K562 (cell line): ENCODE data around the gene NOP16. TPM values are rescaled to one million over a fixed set of nuclear protein-coding genes. Genes with fewer than 3 reads are reported as not detected.

Source experiments
- ADNP ChIP-seq: fragments of 200-800 bp; sonication (Bioruptor generic); IDR thresholded peaks from 2 replicates; pipeline ENCODE4 v1.6.1; 2016; ENCODE audit warnings: missing genetic modification characterization, missing compliant biosample characterization
- CREM ChIP-seq: IDR thresholded peaks from 2 replicates; pipeline ENCODE4 v1.6.1; 2014; ENCODE audit warnings: antibody characterized with exemption, low read depth
- MCM7 ChIP-seq, 2 experiments: fragments of 450-650 bp; IDR thresholded peaks; 2 replicates each; pipeline ENCODE4 v1.6.1; 2016 to 2018
- NCOR1 ChIP-seq: fragments of 450-650 bp; IDR thresholded peaks from 2 replicates; pipeline ENCODE4 v1.6.1; 2016; ENCODE audit warnings: mild to moderate bottlenecking, moderate library complexity
- SPI1 ChIP-seq: IDR thresholded peaks from 2 replicates; pipeline ENCODE4 v1.6.1; 2011; ENCODE audit warnings: low read depth, low read length, control low read depth, borderline replicate concordance
- TBL1XR1 ChIP-seq, 2 experiments: IDR thresholded peaks; 2 replicates each; pipeline ENCODE4 v1.6.1; 2012; ENCODE audit warnings: improper control_type of control experiment in 2 of 2, low read length in 2 of 2, mild to moderate bottlenecking in 1 of 2
- TEAD2 ChIP-seq: fragments of 450-650 bp; IDR thresholded peaks from 2 replicates; pipeline ENCODE4 v1.6.1; 2016; ENCODE audit warnings: missing genetic modification characterization, control low read depth, missing compliant biosample characterization
- TGIF2 ChIP-seq: sonication (generic); formaldehyde crosslinking; IDR thresholded peaks from 2 replicates; pipeline ENCODE4 v1.8.1; 2022; ENCODE audit warnings: mild to moderate bottlenecking, missing genetic modification reagents, moderate library complexity
- ZNF124 ChIP-seq: sonication (generic); formaldehyde crosslinking; IDR thresholded peaks from 2 replicates; pipeline ENCODE4 v1.8.1; 2022; ENCODE audit warnings: missing genetic modification reagents
- ZNF133 ChIP-seq: fragments of 250-450 bp; sonication (Bioruptor Pico); IDR thresholded peaks from 2 replicates; pipeline ENCODE4 v1.4.0; 2020; ENCODE audit warnings: mild to moderate bottlenecking
- ZNF146 ChIP-seq: IDR thresholded peaks from one replicate; pipeline ENCODE4 v1.6.1; 2018; ENCODE audit warnings: missing compliant biosample characterization; ENCODE audit not compliant: unreplicated experiment
- ZNF3 ChIP-seq: fragments of 250-450 bp; sonication (Bioruptor Pico); IDR thresholded peaks from 2 replicates; pipeline ENCODE4 v1.5.0; 2021; ENCODE audit warnings: mild to moderate bottlenecking, moderate library complexity
- ZNF584 ChIP-seq: fragments of 200-800 bp; sonication (Bioruptor generic); IDR thresholded peaks from 2 replicates; pipeline ENCODE4 v1.6.1; 2016; ENCODE audit warnings: low read depth, mild to moderate bottlenecking, missing genetic modification characterization, missing compliant biosample characterization
- polyA plus RNA-seq, 8 experiments: library from polyadenylated mRNA; depleted of rRNA in 4 of 8; stranded (reverse) in 5 of 8; unstranded in 3 of 8; fragments of >200 nt; fragmentation: Nextera tagmentation in 2 of 8; fragmentation: Illumina TruSeq in 1 of 8; extraction: Ambion mirVana in 2 of 8; extraction: Trizol in 1 of 8; gene quantifications; 2 replicates each; pipeline versions ENCODE4 v1.2.1 to v1.2.3, GENCODE V29; 2011 to 2014; ENCODE audit warnings: inconsistent platforms in 1 of 8, missing spikeins in 1 of 8
- total RNA-seq, 7 experiments: library from RNA; depleted of rRNA in 6 of 7; stranded (reverse); fragments of >200 nt in 6 of 7; fragmentation: Illumina TruSeq in 2 of 7; extraction: Trizol in 2 of 7; gene quantifications; 2 replicates each; pipeline versions ENCODE4 v1.2.1 to v1.2.3, GENCODE V29; 2011 to 2021; ENCODE audit warnings: low replicate concordance in 1 of 7
- TF ChIP-seq, protein P1 (sequence below): IDR thresholded peaks from 2 replicates; pipeline ENCODE4 v1.6.1; 2011; ENCODE audit warnings: borderline replicate concordance, low read depth, mild to moderate bottlenecking, moderate library complexity, low read length; ENCODE audit not compliant: insufficient read depth, poor library complexity, severe bottlenecking
- TF ChIP-seq, protein P2 (sequence below): fragments of 450-650 bp; IDR thresholded peaks from 2 replicates; pipeline ENCODE4 v1.6.1; 2017; ENCODE audit warnings: antibody characterized with exemption
- TF ChIP-seq, protein P3 (sequence below): fragments of 450-650 bp; IDR thresholded peaks from 2 replicates; pipeline ENCODE4 v1.6.1; 2014; ENCODE audit warnings: low read depth, mild to moderate bottlenecking, moderate library complexity, borderline replicate concordance
- TF ChIP-seq, protein P4 (sequence below): conservative IDR thresholded peaks from 2 replicates; pipeline ENCODE4 v1.6.1; 2011; ENCODE audit warnings: low read depth, mild to moderate bottlenecking, low read length; ENCODE audit not compliant: control insufficient read depth
- TF ChIP-seq, protein P5 (sequence below): fragments of 250-450 bp; sonication (Bioruptor Pico); IDR thresholded peaks from 2 replicates; pipeline ENCODE4 v1.5.0; 2022; ENCODE audit warnings: mild to moderate bottlenecking

Gene NOP16
- total and polyA plus RNA-seq, 9 of the 15 experiments (the other 6 are each of a cell fraction or from before 2014, with no cell fraction given): 92.5 to 342 (median 148) TPM

DNA sequence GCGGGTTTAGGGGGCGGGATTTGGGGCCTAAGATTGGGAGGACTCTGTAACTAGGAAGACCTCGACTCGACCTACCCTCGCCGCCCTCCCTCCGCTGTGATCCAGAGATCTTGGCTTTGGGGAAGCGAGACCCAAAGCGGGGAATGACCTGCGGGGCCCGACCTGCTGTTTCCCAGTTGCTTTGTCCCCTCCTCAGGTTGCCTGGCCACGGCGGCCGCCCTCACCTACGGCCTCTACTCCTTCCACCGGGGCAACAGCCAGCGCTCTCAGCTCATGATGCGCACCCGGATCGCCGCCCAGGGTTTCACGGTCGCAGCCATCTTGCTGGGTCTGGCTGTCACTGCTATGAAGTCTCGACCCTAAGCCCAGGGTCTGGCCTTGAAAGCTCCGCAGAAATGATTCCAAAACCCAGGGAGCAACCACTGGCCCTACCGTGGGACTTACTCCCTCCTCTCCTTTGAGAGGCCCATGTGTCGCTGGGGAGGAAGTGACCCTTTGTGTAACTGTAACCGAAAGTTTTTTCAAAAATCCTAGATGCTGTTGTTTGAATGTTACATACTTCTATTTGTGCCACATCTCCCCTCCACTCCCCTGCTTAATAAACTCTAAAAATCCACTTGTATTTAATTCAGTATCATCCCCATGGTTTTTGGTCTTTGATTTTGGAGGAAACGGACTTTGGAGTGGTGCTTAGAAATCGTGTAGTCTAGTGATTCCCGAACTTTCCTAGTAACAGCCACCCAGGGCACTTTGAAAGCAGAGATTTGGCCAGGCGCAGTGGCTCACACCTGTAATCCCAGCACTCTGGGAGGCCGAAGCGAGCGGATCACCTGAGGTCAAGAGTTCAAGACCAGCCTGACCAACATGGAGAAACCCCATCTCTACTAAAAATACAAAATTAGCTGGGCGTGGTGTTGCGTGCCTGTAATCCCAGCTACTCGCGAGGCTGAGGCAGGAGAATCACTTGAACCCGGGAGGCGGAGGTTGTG is 1.0 kb upstream of the NOP16 start (continued):
- TF ChIP-seq, protein P1, sequence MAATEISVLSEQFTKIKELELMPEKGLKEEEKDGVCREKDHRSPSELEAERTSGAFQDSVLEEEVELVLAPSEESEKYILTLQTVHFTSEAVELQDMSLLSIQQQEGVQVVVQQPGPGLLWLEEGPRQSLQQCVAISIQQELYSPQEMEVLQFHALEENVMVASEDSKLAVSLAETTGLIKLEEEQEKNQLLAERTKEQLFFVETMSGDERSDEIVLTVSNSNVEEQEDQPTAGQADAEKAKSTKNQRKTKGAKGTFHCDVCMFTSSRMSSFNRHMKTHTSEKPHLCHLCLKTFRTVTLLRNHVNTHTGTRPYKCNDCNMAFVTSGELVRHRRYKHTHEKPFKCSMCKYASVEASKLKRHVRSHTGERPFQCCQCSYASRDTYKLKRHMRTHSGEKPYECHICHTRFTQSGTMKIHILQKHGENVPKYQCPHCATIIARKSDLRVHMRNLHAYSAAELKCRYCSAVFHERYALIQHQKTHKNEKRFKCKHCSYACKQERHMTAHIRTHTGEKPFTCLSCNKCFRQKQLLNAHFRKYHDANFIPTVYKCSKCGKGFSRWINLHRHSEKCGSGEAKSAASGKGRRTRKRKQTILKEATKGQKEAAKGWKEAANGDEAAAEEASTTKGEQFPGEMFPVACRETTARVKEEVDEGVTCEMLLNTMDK: no peak
- no peak for TF ChIP-seq ZNF146 (CRISPR knock-in tag)
- no peak for TF ChIP-seq ADNP (tag)
- TF ChIP-seq ZNF584: no peak
- no peak for TF ChIP-seq ZNF124
- TF ChIP-seq, protein P2, sequence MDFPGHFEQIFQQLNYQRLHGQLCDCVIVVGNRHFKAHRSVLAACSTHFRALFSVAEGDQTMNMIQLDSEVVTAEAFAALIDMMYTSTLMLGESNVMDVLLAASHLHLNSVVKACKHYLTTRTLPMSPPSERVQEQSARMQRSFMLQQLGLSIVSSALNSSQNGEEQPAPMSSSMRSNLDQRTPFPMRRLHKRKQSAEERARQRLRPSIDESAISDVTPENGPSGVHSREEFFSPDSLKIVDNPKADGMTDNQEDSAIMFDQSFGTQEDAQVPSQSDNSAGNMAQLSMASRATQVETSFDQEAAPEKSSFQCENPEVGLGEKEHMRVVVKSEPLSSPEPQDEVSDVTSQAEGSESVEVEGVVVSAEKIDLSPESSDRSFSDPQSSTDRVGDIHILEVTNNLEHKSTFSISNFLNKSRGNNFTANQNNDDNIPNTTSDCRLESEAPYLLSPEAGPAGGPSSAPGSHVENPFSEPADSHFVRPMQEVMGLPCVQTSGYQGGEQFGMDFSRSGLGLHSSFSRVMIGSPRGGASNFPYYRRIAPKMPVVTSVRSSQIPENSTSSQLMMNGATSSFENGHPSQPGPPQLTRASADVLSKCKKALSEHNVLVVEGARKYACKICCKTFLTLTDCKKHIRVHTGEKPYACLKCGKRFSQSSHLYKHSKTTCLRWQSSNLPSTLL: no peak
- no peak for TF ChIP-seq NCOR1
- TF ChIP-seq CREM: no peak
- TF ChIP-seq MCM7 (IDR thresholded peaks at IDR 0.05): no peak
- TF ChIP-seq SPI1: peak; percentile 70; the same call in 1 of the 2 replicates
- TF ChIP-seq, protein P3, sequence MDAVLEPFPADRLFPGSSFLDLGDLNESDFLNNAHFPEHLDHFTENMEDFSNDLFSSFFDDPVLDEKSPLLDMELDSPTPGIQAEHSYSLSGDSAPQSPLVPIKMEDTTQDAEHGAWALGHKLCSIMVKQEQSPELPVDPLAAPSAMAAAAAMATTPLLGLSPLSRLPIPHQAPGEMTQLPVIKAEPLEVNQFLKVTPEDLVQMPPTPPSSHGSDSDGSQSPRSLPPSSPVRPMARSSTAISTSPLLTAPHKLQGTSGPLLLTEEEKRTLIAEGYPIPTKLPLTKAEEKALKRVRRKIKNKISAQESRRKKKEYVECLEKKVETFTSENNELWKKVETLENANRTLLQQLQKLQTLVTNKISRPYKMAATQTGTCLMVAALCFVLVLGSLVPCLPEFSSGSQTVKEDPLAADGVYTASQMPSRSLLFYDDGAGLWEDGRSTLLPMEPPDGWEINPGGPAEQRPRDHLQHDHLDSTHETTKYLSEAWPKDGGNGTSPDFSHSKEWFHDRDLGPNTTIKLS: no peak
- no peak for TF ChIP-seq TGIF2 (CRISPR knock-in tag)
- TF ChIP-seq TEAD2 (tag): no peak
- TF ChIP-seq TBL1XR1 (IDR thresholded peaks at IDR 0.05; ENCODE audit: low read length in 2 of 2): no peak
- TF ChIP-seq, protein P4, sequence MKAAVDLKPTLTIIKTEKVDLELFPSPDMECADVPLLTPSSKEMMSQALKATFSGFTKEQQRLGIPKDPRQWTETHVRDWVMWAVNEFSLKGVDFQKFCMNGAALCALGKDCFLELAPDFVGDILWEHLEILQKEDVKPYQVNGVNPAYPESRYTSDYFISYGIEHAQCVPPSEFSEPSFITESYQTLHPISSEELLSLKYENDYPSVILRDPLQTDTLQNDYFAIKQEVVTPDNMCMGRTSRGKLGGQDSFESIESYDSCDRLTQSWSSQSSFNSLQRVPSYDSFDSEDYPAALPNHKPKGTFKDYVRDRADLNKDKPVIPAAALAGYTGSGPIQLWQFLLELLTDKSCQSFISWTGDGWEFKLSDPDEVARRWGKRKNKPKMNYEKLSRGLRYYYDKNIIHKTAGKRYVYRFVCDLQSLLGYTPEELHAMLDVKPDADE: peak; percentile 36; the same call in 1 of the 2 replicates
- no peak for TF ChIP-seq ZNF133
- TF ChIP-seq, protein P5, sequence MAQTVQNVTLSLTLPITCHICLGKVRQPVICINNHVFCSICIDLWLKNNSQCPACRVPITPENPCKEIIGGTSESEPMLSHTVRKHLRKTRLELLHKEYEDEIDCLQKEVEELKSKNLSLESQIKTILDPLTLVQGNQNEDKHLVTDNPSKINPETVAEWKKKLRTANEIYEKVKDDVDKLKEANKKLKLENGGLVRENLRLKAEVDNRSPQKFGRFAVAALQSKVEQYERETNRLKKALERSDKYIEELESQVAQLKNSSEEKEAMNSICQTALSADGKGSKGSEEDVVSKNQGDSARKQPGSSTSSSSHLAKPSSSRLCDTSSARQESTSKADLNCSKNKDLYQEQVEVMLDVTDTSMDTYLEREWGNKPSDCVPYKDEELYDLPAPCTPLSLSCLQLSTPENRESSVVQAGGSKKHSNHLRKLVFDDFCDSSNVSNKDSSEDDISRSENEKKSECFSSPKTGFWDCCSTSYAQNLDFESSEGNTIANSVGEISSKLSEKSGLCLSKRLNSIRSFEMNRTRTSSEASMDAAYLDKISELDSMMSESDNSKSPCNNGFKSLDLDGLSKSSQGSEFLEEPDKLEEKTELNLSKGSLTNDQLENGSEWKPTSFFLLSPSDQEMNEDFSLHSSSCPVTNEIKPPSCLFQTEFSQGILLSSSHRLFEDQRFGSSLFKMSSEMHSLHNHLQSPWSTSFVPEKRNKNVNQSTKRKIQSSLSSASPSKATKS (CRISPR knock-in tag): no peak
- TF ChIP-seq ZNF3 (CRISPR knock-in tag): no peak
